Ishikawa (cell line): ENCODE measurements around the gene CCDC170.

Experiments used
- EGR1 ChIP-seq: IDR thresholded peaks from 2 replicates; pipeline ENCODE4 v1.6.1; 2012
- RAD21 ChIP-seq: IDR thresholded peaks from 2 replicates; pipeline ENCODE4 v1.6.1; 2012; ENCODE audit warnings: low read depth
- TAF1 ChIP-seq: IDR thresholded peaks from 2 replicates; pipeline ENCODE4 v1.6.1; 2012; ENCODE audit warnings: low read depth, mild to moderate bottlenecking

DNA sequence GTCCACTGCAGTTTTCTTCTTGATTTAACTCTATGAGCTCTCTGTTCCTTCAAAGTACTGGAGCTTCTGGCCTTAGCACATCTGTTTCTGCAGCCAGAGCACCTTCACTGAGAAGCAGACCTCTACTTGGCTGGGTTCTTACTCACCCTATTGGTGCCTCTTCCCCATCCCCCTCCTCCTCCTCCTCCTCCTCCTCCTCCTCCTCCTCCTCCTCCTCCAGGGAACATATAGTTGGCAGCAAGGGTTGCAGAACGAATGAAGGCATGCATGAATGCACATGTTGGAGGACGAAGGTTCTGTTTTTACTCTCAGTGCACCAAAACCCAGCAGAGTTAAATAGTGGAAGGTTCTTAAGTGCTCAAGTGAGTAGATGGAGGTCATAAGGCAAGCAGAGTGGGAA, 172.7 kb downstream of the CCDC170 start:
- TF ChIP-seq RAD21 (no peak), EGR1 (no peak), TAF1 (no peak)
